ENCODE data around the gene CFAP90. TPM values are rescaled to one million over a fixed set of nuclear protein-coding genes. Genes with fewer than 3 reads are reported as not detected.

CFAP90 gene
- total RNA-seq, 2 experiments from 2014 or later: not detected

DNA sequence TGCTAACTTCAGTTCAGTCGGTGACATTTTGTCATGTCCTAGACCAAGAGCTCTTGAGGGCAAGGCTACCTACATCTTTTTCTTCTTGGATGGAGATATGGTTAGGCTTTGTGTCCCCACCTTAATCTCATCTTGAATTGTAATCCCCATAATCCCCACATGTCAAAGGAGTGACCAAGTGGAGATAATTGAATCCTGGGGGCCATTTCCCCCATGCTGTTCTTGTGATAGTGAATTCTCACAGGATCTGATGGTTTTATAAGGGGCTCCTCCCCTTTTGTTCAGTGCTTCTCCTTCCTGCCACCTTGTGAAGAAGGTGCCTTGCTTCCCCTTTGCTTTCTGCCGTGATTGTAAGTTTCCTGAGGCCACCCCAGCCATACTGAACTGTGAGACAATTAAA, 2.1 kb upstream of the CFAP90 start:
- Mint-ChIP-seq H3K9me3 (no peaks in the 10 kb centered on the region), H3K36me3 (ENCODE audit: low read depth) (peaks cover 2% of the 10 kb centered on the region), H3K27ac (no peak overlapping the region), H3K27me3 (peaks cover 20% of the 10 kb centered on the region), H3K4me3 (no peak overlapping the region), H3K4me1 (ENCODE audit: low read depth) (peaks cover 22% of the 10 kb centered on the region)
- ChIA-PET CTCF (no interaction called here), POLR2A (no interaction called here)
- ATAC-seq: no peak
- no peak for DNase-seq
- intact Hi-C loops (cut with micrococcal nuclease): no loop called here
- TF ChIP-seq, protein P1, sequence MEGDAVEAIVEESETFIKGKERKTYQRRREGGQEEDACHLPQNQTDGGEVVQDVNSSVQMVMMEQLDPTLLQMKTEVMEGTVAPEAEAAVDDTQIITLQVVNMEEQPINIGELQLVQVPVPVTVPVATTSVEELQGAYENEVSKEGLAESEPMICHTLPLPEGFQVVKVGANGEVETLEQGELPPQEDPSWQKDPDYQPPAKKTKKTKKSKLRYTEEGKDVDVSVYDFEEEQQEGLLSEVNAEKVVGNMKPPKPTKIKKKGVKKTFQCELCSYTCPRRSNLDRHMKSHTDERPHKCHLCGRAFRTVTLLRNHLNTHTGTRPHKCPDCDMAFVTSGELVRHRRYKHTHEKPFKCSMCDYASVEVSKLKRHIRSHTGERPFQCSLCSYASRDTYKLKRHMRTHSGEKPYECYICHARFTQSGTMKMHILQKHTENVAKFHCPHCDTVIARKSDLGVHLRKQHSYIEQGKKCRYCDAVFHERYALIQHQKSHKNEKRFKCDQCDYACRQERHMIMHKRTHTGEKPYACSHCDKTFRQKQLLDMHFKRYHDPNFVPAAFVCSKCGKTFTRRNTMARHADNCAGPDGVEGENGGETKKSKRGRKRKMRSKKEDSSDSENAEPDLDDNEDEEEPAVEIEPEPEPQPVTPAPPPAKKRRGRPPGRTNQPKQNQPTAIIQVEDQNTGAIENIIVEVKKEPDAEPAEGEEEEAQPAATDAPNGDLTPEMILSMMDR (IDR thresholded peaks at IDR 0.05): no peak

DNA sequence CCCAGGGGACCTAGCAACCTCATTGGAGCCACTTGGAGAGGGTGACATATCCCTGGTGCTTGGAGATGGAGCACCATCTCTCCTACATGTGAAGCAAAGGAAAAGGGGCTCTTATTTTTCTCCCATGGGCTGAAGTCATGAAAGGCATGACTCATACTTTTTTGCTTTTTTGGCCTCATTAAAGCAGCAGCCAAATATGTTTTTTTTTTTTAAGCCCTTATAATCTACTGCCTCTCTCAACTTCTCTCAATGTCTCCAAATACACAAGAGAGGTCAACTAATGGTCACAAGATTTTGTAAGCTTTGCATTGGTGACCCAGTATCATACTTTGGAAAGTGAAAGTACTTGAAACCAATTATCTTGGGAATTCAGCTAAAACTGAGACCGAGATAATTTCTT, 1.6 kb upstream of the CFAP90 start:
- POLR2A ChIA-PET: no interaction called here
- CTCF ChIA-PET: no interaction called here
- H3K27ac Mint-ChIP-seq: no peak overlapping the region
- peaks cover 22% of the 10 kb centered on the region for H3K27me3 Mint-ChIP-seq
- H3K4me1 Mint-ChIP-seq (ENCODE audit: low read depth): peaks cover 17% of the 10 kb centered on the region
- peaks cover 2% of the 10 kb centered on the region for H3K36me3 Mint-ChIP-seq (ENCODE audit: low read depth)
- no peaks in the 10 kb centered on the region for H3K9me3 Mint-ChIP-seq
- intact Hi-C loops (cut with micrococcal nuclease): no loop called here
- TF ChIP-seq, protein P1 (IDR thresholded peaks at IDR 0.05): no peak
- H3K4me3 Mint-ChIP-seq: no peak overlapping the region
- DNase-seq: no peak
- ATAC-seq: no peak

- TF ChIP-seq, protein P1 (IDR thresholded peaks at IDR 0.05): no peak
- Mint-ChIP-seq H3K9me3 (no peaks in the 10 kb centered on the region), H3K4me3 (no peak overlapping the region), H3K27me3 (peaks cover 22% of the 10 kb centered on the region), H3K36me3 (ENCODE audit: low read depth) (peaks cover 2% of the 10 kb centered on the region), H3K4me1 (ENCODE audit: low read depth) (peaks cover 17% of the 10 kb centered on the region), H3K27ac (no peak overlapping the region)
- intact Hi-C loops (cut with micrococcal nuclease): no loop called here
- ATAC-seq (no peak), DNase-seq (peak; percentile 16)
- ChIA-PET POLR2A (no interaction called here), CTCF (interaction anchor here (0.7 to 2.3 kb wide), 2 partner anchors 8 to 19 kb away, joined by 3 to 5 read pairs; no protein-coding TSS in a partner anchor)
Observed at GRCh38 chr5:7851617-7852289, 820 bp upstream of the CFAP90 start.

DNA sequence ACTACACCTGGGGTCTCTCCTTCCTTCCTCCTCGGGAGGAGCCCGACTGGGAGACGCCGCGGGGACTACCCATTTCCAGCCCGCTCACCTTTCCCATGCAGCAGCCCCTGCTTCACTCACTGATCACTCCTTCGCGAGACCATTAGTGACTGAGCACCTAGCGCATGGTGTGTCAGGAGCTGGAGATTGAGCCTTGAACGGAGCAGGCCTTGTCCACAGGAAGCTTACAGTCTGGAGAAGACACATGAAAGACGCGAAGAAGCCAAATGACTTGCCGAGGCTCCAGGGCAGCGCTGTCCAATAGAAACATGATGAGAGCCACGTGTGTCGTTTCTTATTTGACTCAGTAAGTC, 283 bp upstream of the CFAP90 start:
- Mint-ChIP-seq H3K4me1 (ENCODE audit: low read depth) (peaks cover 17% of the 10 kb centered on the region), H3K27me3 (peaks cover 25% of the 10 kb centered on the region), H3K36me3 (ENCODE audit: low read depth) (peaks cover 2% of the 10 kb centered on the region), H3K4me3 (peak overlapping the region; percentile 64), H3K27ac (no peak overlapping the region), H3K9me3 (no peaks in the 10 kb centered on the region)
- TF ChIP-seq, protein P1 (IDR thresholded peaks at IDR 0.05): no peak
- ChIA-PET CTCF (interaction anchor here (0.7 to 2.3 kb wide), 2 partner anchors 9 to 20 kb away, joined by 3 to 5 read pairs; no protein-coding TSS in a partner anchor), POLR2A (no interaction called here)
- ATAC-seq (no peak), DNase-seq (no peak)
- intact Hi-C loops (cut with micrococcal nuclease): no loop called here

GRCh38 chr5:7849681-7850394, 1.1 kb downstream of the CFAP90 start:
- ChIA-PET POLR2A (no interaction called here), CTCF (interaction anchor here (0.6 to 2.3 kb wide), 3 partner anchors 10 to 1085 kb away, joined by 3 to 5 read pairs (median 3); no protein-coding TSS in a partner anchor)
- Mint-ChIP-seq H3K4me3 (peak overlapping the region; percentile 63), H3K4me1 (ENCODE audit: low read depth) (peaks cover 17% of the 10 kb centered on the region), H3K27me3 (peaks cover 28% of the 10 kb centered on the region), H3K9me3 (no peaks in the 10 kb centered on the region), H3K36me3 (ENCODE audit: low read depth) (peaks cover 2% of the 10 kb centered on the region), H3K27ac (no peak overlapping the region)
- ATAC-seq: peak; percentile 22
- TF ChIP-seq, protein P1 (IDR thresholded peaks at IDR 0.05): no peak
- DNase-seq: peak; percentile 13
- intact Hi-C loops (cut with micrococcal nuclease): no loop called here

Data from activated CD8-positive, alpha-beta T cell treated with anti-CD3 and anti-CD28 coated beads for 36 hours (primary cell).